Measurements from ENCODE around the gene ZCCHC24. TPM values are rescaled to one million over a fixed set of nuclear protein-coding genes. Genes with fewer than 3 reads are reported as not detected.

The ZCCHC24 gene
- total RNA-seq, 1 experiment from 2014 or later = 12.2 TPM

Other genes starting within 250 kb of the ZCCHC24 start
- gene PPIF, start 98.2 kb downstream of the ZCCHC24 start, total RNA-seq (2014; rRNA removed; shearing (Covaris generic)) = 38.2 and 47.2 TPM in 2 replicates
- 0.72 and 0.89 TPM in 2 replicates for gene EIF5AL1, start 66.9 kb upstream of the ZCCHC24 start, total RNA-seq (2014; rRNA removed; shearing (Covaris generic))
- not detected in 2 replicates for gene SFTPA2, start 114.8 kb upstream of the ZCCHC24 start, total RNA-seq (2014; rRNA removed; shearing (Covaris generic))
- gene SFTPA1, start 165.3 kb upstream of the ZCCHC24 start, total RNA-seq (2014; rRNA removed; shearing (Covaris generic)) = 1.1 TPM in 1 of 2 replicates, not detected in the other

Data from A172 (cell line).